ENCODE measurements around the gene SLC38A8.

Gene SLC38A8

DNA sequence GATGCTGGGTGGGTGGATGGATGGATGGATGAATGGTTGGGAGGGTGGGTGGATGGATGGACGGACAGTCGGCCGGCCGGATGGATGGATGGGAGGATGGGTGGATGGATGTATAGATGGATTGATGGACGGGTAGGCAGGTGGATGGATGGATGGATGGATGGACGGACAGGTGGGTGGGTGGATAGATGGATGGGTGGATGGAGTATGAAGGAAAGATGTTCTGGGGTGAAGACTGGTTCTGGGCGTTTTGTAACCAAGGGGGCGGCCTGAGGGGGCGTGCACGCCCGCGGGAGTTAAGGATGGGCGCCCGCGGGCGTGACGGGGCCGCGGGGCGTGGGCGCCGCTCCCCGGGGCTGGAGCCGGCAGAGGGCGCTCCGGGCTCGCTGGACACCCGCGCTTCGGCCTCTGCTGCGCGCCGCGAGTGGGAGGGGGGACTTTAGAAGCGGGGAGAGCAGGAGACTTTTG lies 74.7 kb downstream of the SLC38A8 start, which contains the start of gene NECAB2:
Gene NECAB2 (plus strand): TSS at position 407 of the 468 bp plus-strand sequence. CDS start 405 bp downstream, outside the sequence.
- no peak for DNase-seq

DNA sequence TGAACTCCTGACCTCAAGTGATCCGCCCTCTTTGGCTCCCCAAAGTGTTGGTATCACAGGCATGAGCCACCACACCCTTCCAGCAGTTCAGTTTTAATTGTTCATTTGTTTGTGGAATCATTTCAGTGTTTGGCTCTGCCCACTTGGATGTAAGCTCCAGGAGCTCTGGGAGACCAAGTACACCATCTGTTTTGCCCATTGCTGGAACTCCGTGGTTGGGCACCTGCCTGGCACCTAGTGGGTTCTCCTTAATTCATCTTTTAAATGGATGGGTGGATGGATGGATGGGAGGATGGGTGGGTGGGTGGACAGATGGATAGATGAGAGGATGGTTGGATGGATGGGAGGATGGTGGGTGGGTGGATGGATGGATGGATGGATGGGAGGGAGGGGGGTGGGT lies 75.5 kb downstream of the SLC38A8 start:
- no peak for DNase-seq

DNA sequence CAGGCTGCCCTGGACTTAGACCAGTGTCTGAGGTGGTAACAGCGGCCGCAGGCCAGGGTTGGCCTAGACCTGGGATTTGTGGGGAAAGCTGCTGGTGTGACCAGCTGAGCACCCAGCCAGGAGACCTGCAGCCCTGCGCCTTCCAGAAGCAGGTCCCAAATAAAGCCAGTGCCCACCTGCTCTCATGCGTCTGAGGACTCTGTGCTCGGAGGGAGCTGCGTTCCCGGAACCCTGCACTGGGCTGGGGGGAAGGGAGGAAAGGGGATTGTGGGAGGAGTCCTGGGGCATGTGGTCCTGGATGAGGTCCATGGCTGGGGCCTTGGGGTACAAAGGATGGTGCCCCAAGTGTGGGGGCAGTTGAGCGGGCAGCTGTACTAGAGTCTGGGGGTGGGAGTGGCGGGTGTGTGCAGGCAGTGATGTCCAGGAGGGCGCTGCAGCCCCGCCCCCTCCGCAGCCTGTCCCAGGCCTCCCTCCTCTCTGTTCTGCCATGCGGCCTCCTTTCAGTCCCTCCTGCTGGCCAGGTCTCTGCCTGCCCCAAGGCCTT lies 76.4 kb downstream of the SLC38A8 start:
- DNase-seq, result no peak

DNA sequence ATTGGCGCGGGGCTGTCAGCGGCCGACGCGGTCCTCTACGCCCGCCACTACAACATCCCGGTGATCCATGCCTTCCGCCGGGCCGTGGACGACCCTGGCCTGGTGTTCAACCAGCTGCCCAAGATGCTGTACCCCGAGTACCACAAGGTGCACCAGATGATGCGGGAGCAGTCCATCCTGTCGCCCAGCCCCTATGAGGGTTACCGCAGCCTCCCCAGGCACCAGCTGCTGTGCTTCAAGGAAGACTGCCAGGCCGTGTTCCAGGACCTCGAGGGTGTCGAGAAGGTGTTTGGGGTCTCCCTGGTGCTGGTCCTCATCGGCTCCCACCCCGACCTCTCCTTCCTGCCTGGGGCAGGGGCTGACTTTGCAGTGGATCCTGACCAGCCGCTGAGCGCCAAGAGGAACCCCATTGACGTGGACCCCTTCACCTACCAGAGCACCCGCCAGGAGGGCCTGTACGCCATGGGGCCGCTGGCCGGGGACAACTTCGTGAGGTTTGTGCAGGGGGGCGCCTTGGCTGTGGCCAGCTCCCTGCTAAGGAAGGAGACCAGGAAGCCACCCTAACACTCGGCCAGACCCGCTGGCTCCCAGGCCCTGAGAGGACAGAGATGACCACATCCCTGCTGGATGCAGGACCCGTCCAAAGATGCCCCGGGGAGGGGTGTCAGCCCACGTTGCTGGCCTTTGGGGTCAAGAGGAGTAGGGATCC lies 77.0 kb downstream of the SLC38A8 start:
- no peak for DNase-seq

DNA sequence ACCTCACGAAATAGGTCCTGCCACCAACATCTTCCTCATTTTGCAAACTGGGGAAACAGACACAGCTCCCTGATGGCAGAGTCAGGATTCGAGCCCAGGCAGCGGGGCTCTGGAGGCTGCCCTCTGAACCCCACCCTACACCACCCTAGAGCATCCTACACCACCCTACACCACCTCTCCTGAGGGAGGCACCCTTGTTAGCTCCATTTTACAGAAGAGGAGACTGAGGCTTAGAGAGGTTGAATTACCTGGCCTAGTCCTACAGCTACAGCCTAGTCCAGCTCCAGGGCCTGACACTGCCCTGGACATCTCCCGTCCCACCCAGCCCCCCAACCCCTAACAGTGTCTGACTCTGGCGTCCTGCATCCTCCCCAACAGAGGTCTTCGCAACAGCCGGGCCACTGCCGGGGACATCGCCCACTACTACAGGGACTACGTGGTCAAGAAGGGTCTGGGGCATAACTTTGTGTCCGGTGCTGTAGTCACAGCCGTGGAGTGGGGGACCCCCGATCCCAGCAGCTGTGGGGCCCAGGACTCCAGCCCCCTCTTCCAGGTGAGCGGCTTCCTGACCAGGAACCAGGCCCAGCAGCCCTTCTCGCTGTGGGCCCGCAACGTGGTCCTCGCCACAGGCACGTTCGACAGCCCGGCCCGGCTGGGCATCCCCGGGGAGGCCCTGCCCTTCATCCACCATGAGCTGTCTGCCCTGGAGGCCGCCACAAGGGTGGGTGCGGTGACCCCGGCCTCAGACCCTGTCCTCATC lies 77.7 kb downstream of the SLC38A8 start:
- DNase-seq, result no peak

DNA sequence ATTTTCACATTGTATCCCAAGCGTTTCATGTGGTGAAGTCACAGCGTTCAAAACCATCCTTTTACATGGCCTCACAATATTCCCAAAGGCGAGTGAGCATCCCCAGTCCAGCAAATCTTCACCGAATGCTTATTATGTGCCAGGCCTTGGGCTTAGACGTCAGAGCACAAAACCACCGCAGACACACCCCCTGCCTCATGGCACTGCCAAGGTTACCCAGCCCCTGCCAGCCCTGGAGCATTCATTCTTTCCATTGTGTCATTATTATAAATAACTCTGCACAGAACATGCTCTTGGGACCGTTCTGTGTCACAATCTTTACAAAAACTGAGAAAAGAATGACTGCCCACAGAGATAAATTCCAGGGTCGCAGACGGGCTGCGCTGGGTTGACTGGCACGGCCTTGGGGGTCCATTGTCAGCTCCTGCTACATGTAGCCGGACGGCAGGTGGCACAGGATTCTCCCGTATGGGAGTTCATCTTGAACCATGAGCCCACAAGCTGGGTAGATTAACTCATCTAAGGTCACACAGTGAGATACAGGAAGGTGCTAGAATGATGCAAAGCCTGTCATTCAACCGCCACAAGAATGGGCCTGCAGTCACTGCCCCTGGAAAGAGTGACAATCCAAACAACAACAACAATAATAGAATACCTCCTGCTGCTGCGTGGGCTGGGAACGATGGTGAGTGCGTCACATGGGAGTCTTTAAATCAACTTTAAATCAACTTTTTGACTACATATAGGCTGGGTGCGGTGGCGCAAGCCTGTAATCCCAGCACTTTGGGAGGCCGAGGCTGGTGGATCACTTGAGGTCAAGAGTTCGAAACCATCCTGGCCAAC lies 79.1 kb downstream of the SLC38A8 start:
- DNase-seq, result no peak

DNA sequence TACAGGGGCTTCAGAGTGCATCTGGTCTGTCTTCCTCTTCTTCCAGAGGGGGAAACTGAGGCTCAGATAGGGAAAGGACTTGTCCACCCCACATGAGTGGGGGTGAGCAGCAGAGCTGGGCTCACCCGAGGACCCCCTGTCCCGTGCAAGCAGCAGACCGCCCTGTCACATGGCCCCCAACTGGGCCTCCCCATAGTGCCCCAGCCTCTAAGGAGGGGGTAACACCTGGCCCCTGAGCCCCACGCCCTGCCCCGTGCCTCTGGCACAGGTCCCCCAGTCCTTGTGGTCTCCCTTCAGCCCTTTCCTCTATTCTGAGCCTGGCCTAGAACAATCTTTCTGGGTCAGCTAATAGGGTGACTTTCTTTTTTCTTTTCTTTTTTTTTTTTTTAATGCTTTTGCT lies 81.0 kb downstream of the SLC38A8 start:
- no peak for DNase-seq

DNA sequence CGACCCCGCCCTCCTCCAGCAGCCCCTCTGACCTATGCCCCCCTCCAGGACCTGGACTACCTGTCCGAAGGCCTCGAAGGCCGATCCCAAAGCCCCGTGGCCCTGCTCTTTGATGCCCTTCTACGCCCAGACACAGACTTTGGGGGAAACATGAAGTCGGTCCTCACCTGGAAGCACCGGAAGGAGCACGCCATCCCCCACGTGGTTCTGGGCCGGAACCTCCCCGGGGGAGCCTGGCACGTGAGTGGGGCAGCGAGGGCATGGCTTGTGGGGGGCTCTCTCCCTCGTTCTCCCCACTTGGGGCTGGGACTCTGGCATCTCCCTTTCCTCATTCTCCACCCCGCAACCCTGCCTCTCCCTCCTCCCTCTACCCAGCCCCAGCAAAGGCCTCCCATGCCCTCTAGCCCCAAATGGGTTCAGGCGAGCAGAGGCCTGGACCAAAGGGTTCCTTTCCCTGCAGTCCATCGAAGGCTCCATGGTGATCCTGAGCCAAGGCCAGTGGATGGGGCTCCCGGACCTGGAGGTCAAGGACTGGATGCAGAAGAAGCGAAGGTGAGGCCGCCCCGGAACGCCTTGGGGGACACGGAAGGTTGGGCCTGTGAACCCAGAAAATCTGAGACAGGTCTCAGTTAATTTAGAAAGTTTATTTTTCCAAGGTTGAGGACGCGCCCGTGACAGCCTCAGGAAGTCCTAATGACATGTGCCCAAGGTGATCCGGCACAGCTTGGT lies 81.9 kb downstream of the SLC38A8 start:
- no peak for DNase-seq
